ENCODE data around the gene HOXD3.

The HOXD3 gene

GRCh38 chr2:176164611-176165369 lies 7.7 kb downstream of the HOXD3 start:
- DNase-seq = no peak

- no peak for DNase-seq
These were observed 8.4 kb downstream of the HOXD3 start for GRCh38 chr2:176165370-176166050.

GRCh38 chr2:176166272-176166671 lies 9.2 kb downstream of the HOXD3 start:
- DNase-seq = no peak

GRCh38 chr2:176167398-176167797 lies 10.3 kb downstream of the HOXD3 start:
- no peak for DNase-seq

GRCh38 chr2:176169181-176169580 lies 12.1 kb downstream of the HOXD3 start:
- DNase-seq = no peak

- DNase-seq = no peak
These were observed 12.6 kb downstream of the HOXD3 start for GRCh38 chr2:176169711-176170110.

- no peak for DNase-seq
These were observed 13.6 kb downstream of the HOXD3 start for GRCh38 chr2:176170602-176171305.

- no peak for DNase-seq
These were observed 14.4 kb downstream of the HOXD3 start for GRCh38 chr2:176171351-176172006.

GRCh38 chr2:176172007-176172894 lies 15.1 kb downstream of the HOXD3 start:
- no peak for DNase-seq

GRCh38 chr2:176172895-176173566 lies 15.9 kb downstream of the HOXD3 start:
- DNase-seq = no peak

GRCh38 chr2:176173567-176174381 lies 16.7 kb downstream of the HOXD3 start:
- DNase-seq = no peak

GRCh38 chr2:176174382-176174823 lies 17.3 kb downstream of the HOXD3 start:
- DNase-seq = no peak

- DNase-seq = peak in 1 of 2 experiments; percentile 34
These were observed 18.0 kb downstream of the HOXD3 start for GRCh38 chr2:176174824-176175708.

GRCh38 chr2:176175709-176176607 lies 18.9 kb downstream of the HOXD3 start:
- DNase-seq = no peak

GRCh38 chr2:176177580-176178037 lies 20.5 kb downstream of the HOXD3 start:
- no peak for DNase-seq

- no peak for DNase-seq
These were observed 21.1 kb downstream of the HOXD3 start for GRCh38 chr2:176178038-176178756.

GRCh38 chr2:176178757-176179295 lies 21.7 kb downstream of the HOXD3 start:
- no peak for DNase-seq

Measured in stimulated activated CD4-positive, alpha-beta T cell treated with anti-CD3 and anti-CD28 coated beads, Interleukin-4, amount 100 ng/mL, for 4 hours (primary cell).